Stimulated activated CD4-positive, alpha-beta T cell treated with anti-CD3 and anti-CD28 coated beads, TNF-alpha, amount 100 ng/mL, for 4 hours (primary cell): ENCODE results near the gene PEX16.
"Not testable (repeated sequence)": the region's sequence is repeated elsewhere in the genome, so short reads cannot be mapped to it uniquely, and the experiment has no call there.

Experiments used
- DNase-seq, 3 experiments: peaks; one replicate each; pipeline ENCODE4 v3.0.0-alpha.2; 2020; ENCODE audit warnings: low read depth in 3 of 3

The PEX16 gene

DNA sequence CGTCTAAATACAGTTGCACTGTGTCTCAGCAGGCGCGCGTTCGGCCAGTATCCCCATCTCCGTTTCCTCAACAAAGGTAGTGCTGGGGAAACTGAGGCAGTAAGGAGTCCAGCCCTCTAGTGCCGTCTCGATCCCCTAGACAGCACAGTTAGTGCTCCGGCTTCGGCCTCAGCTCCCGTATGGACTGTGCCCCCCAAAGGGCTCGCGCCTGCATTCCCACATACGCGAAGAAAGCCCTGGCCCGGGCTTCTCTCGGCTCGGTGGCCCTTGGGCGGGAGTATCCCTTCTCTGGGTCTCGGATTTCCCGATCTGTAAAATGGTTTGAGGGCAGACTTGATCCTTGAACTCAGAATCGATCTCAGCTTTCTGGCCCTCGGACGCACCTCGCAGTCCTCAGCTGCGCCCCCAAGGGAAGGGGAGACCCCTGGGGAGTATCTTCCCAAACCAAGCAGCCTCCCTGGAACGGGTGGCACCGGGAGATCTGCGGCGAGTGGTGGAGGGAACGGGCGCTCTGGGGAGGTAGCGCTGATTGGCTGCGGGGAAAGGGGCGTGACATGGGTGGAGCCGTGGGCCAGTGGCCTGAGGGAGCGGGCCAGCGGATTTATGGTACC is 759 bp upstream of the PEX16 start:
- peak; percentile 29 to 39 (median 29) for DNase-seq

- DNase-seq: no peak
Measured at GRCh38 chr11:45917286-45917622, 423 bp downstream of the PEX16 start.

DNA sequence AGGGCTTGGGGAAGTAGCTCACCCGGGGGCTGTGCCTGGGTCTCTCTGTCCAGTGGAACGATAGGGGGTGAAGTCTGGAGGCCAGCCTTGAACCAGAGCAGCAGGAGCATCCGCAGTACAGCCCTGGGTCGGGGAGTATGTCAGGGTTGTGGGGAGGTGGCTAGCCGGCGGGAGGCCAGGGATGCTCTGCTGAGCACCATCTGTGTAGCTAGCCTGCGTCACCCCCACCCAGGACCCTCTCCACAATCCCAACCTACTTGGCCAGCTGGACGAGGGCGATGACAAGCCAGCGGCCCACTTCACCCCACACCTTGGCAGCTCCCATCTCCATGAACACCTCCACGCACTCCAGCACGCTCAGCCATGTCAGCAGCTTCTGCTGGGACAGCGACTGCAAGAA is 2.2 kb downstream of the PEX16 start:
- DNase-seq: no peak

DNA sequence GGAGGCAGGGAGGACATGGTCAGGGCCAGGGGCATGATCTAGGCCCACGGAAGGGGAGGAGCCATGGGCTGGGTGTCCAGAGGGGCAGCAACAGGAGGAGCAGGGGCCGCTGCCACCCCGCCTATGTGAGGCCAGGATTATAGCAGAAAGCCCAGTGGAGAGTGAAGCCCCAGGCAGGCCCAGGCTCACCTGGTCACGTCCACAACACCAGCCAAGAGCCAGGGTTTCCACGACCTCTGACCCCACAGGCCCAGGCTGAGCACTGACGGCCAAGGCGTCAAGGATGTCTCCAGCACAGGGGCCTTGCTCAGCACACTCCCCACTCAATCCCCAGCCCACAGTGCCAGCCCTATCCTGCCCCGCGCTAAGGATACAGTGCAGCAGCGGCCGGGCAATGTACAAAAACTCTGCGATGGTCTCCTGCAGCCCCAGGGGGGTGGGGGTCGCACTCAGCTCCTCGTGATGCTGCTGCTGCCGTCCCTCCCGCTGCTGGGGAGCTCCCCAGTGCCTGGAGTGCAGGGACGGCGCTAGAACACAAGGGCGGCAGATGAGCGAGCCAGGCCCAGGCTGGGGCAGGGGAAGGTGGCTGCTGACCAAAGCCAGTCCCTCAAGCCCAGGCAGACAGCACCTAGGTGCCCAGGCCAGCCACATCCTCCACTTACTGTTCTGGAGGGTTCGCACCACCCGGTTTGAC is 3.6 kb downstream of the PEX16 start:
- DNase-seq: no peak

DNA sequence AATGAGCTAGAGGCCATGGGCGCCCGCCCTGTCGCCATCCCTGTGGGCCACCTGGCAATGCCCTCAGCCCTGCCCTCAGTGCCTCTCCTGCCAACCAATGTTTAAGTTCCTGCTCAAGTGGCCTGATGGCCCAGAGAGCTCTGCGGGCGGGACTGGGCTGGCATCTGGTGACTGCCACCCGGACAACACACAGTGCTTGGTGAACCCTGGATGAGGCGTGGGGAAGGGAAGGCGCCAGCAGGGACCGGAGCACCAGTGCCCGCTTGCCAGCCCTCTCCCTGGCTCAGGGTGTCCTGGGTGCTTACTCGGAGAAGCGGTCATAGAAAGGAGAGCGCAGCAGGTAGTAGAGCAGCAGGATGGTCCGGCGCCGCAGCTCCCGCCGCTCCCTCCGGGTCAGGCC is 4.2 kb downstream of the PEX16 start:
- no peak for DNase-seq

DNA sequence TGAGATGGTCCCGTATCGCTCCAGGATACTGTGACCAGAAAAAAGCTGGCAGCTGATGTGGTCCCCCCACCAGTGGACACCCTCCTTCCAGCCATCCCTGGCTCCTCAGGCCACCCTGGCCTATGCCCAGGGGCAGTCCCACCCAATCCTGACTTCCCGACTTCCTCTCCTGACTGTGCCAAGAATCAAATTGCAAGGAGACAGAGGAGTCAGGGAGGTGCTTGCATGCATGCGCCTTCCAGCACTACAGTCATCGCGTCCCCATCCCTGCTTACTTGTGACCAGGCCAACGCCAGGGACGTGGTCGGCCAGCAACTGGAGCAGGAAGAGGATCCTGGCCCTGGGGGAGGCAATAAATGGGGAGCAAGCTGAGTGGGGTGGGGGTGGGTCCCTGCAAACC is 7.1 kb downstream of the PEX16 start:
- no peak for DNase-seq

GRCh38 chr11:45909594-45910475 is 7.8 kb downstream of the PEX16 start:
- DNase-seq: no peak

GRCh38 chr11:45907911-45908370 is 9.7 kb downstream of the PEX16 start:
- no peak for DNase-seq

- DNase-seq: no peak
Measured at GRCh38 chr11:45906965-45907611, 10.6 kb downstream of the PEX16 start, which contains the start of gene FREY1. Gene FREY1 (minus strand): TSS chr11:45907271. CDS start chr11:45907245, 26 bp downstream.

DNA sequence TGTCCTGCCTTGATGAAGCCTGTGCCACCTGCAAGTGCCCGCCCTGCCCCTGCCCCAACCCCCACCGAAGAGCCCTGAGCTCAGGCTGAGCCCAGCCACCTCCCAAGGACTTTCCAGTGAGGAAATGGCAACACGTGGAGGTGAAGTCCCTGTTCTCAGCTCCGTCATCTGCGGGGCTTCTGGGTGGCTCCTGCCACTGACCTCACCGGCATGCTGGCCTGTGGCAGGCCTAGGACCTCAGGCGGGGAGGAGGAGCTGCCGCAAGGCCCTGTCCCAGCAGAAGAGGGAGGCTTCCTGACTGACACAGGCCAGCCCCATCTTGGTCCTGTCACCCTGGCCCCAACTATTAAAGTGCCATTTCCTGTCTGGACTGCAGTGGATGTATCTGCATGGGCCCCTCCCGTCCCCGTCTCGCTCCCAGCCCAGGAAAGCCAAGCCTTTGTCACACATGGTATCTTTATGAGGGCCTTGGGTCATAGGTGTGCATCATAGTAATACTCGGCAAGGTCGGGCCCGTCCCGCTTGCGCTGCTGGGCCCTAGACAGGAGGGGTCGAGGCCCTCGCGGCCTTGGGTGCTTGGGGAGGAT is 11.5 kb downstream of the PEX16 start:
- no peak for DNase-seq

- DNase-seq: not testable (repeated sequence)
Measured at GRCh38 chr11:45905576-45905975, 12.1 kb downstream of the PEX16 start.

- no peak for DNase-seq
Measured at GRCh38 chr11:45905095-45905494, 12.6 kb downstream of the PEX16 start.

GRCh38 chr11:45904309-45904915 is 13.3 kb downstream of the PEX16 start:
- DNase-seq: no peak

- DNase-seq: no peak
Measured at GRCh38 chr11:45902452-45903380, 15.0 kb downstream of the PEX16 start.

- DNase-seq: no peak
Measured at GRCh38 chr11:45901626-45902025, 16.1 kb downstream of the PEX16 start.

DNA sequence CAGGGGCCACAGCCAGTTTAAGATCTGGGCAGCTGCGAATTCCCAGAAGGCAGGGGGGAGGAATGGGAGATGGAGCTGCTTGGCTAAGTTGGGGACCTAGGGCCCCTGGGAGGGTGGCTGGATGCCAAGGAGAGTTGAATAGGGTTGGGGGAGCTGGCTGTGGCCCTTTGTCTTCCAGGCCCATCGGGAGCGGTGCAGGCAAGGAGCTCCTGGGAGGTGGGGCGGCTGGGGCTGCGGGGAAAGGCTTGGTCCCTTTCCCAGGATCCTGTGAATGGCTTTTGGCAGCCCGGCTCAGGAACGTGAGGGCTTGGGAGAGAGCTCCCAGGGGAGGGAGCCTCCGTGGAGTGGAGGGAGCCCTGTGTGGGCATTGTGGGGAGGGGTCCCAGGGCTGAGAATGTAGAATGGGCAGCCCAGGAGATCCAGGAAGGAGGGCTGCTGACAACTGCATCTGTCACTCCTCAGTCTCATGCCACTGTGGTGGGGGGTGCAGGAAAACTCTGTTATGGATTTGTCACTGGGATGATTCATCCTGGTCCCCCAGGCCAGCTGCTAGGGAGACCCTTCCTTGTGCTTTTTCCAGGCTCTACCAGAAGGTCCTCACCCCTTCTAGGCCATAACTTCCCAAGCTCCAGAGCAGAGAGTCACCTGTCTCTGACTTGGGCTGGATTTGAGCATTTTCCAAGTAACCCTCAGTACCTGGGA is 16.6 kb downstream of the PEX16 start:
- no peak for DNase-seq

DNA sequence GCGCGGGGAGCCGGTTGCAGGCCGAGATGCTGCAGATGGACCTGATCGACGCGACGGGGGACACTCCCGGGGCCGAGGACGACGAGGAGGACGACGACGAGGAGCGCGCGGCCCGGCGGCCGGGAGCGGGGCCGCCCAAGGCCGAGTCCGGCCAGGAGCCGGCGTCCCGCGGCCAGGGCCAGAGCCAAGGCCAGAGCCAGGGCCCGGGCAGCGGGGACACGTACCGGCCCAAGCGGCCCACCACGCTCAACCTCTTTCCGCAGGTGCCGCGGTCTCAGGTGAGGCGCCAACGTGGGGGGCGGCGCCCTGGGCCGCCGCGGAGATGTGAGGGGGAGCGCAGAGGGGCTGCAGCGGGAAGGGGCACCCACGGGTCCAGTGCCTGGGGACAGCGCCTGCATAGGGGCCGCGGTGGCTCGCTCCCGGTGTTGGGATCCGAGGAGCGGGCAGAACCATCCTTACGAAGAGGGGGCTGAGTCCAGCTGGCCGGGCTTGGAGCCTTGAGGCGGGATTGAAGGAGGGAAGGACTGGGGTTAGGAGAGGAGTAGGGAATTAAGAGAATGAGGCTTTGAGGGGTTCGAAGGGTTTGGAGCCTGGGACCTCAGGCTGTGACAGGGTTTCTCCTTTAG is 17.4 kb downstream of the PEX16 start:
- not testable (repeated sequence) for DNase-seq

GRCh38 chr11:45899448-45900174 is 18.1 kb downstream of the PEX16 start:
- DNase-seq: peak in 2 of 3 experiments; percentile 23 to 33
